HL-60 (cell line): ENCODE results near the gene TRNP1.

Experiments
- POLR2AphosphoS5 ChIP-seq: IDR thresholded peaks from 2 replicates; pipeline ENCODE4 v1.6.1; 2012; ENCODE audit warnings: low read depth
- REST ChIP-seq: IDR thresholded peaks from 2 replicates; pipeline ENCODE4 v1.6.1; 2012; ENCODE audit warnings: low read depth; ENCODE audit not compliant: insufficient replicate concordance
- SPI1 ChIP-seq: IDR thresholded peaks from 2 replicates; pipeline ENCODE4 v1.6.1; 2012; ENCODE audit warnings: low read depth, mild to moderate bottlenecking, borderline replicate concordance
- TF ChIP-seq, protein P1 (sequence below): IDR thresholded peaks from one replicate; pipeline ENCODE4 v1.5.1; 2011; ENCODE audit warnings: low read length, control low read depth, inconsistent platforms; ENCODE audit not compliant: insufficient read depth

- TF ChIP-seq, protein P1, sequence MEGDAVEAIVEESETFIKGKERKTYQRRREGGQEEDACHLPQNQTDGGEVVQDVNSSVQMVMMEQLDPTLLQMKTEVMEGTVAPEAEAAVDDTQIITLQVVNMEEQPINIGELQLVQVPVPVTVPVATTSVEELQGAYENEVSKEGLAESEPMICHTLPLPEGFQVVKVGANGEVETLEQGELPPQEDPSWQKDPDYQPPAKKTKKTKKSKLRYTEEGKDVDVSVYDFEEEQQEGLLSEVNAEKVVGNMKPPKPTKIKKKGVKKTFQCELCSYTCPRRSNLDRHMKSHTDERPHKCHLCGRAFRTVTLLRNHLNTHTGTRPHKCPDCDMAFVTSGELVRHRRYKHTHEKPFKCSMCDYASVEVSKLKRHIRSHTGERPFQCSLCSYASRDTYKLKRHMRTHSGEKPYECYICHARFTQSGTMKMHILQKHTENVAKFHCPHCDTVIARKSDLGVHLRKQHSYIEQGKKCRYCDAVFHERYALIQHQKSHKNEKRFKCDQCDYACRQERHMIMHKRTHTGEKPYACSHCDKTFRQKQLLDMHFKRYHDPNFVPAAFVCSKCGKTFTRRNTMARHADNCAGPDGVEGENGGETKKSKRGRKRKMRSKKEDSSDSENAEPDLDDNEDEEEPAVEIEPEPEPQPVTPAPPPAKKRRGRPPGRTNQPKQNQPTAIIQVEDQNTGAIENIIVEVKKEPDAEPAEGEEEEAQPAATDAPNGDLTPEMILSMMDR = no peak
- TF ChIP-seq POLR2AphosphoS5 (no peak), SPI1 (no peak), REST (no peak)
These were observed 49.2 kb downstream of the TRNP1 start for GRCh38 chr1:27042670-27043069.
